GM10847 (cell line): ENCODE measurements around the gene RNF26.

Experiments
- POLR2A ChIP-seq: IDR thresholded peaks from 2 replicates; pipeline ENCODE4 v1.6.1; 2011; ENCODE audit not compliant: insufficient read length; ENCODE audit errors: extremely low read depth

The RNF26 gene

DNA sequence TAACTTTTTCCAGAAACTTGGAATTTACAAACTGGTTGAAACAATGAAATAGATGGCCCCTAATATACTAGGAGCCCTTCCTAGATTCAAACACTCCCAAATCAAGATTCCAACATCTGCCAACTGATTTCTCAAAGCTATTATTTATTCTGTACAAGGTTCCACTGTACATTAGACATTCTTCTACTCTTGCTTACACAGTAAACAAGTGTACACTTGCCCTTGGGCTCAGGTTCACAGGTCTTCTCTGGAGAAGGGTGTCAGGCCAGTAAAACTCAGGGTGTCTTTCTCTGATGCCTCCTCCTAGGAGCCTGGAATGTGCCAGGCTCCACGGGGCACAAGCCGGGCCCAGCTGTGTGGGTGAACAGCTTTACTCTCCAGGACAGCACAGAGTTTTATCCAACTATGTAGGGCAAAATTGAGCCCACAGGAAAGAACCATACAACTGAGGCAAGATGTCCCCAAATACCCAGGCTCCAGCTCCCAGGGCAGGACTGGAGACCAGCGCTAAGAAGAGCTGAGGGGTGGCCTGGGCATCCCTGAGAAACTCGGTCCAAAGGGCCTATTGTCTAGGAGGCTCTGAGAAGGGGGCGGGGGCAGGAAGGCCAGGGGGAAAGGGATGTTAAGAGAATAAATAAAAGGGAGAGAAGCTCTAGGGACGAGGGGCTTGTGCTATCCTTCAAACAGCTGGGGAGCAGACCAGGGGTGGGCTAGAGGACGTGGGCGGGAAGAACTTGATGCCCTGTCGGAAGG is 20.9 kb downstream of the RNF26 start:
- TF ChIP-seq POLR2A = no peak

DNA sequence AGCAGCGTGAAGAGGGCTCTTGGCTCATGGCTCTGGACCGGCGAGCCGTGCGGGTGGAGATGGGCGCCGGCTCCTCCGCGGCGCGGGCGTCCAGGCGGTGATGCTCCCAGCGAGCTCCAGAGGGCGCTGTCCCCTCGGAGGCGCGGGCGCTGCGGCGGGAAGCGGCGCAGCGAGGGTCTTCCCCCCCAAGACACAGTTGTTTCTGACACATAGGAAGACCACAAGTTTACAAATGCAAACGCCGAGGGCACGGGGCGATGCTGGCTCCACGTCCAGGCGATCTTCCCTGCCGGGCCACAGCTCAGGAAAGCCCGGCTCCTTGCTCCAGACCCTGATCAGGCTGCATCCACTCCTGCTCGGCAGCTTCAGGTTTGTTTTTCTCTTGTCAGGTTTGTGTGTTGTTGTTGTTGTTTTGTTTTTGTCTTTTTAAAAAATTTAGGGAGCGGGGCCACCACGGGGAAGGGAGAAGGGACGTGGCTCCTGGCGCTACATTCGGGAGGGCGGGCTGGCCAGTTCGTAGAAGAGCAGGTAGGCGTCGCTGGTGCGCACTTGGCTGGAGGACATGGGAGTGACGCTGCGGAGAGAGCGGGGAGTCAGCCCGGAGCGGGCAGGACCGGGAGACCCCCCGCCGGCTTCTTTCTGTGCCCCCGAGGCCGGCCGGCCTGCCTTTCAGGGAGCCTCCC is 22.2 kb downstream of the RNF26 start:
- no peak for TF ChIP-seq POLR2A

DNA sequence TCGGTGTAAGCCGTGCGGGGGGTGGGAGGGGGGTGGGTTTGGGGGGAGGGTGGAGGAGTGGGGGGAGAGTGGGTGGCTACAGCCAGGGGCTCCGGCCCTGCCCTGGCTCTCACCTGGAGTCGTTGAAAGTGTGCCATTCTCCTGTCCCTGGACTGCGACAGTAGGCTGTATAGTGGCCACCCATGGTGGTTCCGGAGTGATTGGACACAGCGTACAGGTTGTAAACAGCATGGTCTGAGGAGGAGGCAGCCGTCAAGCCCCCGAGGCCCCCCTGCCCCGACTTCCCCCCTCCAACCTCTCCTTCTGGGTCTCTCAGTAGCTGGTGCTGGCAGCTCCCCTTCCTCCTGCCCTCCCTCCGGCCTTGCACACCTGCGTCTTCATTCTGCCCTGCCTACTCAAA is 22.7 kb downstream of the RNF26 start:
- no peak for TF ChIP-seq POLR2A

DNA sequence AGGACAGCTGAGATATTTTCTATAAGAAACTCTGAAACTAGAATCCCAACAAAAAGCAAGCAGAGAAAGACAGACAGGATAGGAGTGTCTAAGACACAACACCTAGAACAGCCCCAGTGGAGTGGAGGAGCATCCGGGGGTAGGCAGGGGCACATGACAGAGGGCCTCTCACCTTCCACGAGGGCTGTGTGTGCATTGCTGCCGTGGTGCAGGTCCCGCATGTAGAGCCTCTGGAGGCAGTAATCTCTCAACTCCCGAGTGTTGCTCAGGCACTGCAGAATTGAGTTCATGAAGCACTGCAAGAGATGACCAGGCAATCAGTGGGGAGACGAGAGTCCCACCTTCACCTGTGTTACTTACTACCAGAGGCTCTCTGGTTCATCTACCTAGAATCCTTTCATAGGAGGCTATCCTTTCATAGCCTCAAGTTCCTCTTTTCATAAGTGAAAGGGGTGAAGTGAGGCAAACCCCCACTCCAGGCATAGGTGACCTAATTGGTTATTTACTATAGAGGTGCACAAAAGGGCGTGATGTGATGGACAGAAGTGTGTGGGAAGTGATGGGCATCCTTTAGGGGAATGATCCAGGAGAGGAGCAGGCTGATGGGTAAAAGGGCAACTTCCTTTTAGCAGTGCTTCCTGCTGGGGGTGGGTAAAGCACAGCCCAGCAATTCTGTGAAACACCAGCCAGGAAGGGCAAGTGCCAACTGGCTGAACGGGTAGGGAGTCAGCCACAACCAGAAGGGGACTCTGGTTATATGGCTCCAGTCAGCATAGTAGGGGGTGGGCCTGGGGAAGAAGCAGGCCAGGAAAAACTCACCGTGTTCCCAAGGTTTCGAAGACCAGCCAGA is 25.3 kb downstream of the RNF26 start:
- TF ChIP-seq POLR2A = no peak

DNA sequence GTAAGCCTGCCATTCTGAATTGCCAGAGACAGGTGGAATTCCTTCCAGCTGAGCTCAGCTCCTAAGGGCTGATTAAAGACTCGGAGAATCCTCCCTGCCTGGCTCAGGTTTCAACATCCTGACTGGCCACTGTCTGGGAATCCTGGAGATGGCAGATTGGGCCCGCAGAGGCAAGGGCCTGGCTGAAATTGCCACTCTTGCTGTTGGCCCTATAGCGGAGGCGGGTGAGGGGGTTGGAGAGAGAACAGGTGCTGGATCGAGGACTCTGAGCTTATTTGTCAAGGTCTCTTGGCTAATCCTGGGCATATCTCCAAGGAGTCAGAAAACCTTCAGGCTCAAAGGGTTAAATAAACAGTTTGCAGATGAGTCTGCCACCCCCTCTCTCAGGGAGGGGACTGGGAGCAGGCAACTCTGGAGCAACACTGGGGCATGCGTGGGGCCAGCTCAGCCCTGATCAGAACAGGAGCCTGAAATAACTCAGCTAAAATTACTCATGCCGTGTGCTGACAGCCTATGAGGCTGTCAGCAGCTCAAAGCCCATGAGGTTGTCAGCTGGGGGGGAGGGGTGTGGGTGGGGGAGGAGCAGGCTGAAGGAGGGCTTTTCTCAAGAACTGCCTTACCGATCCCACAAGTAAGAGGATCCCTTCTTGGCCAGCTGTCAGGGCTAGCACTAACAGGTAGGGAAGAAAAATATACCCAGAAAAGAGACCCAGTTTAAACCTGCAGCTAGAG is 26.9 kb downstream of the RNF26 start:
- no peak for TF ChIP-seq POLR2A

DNA sequence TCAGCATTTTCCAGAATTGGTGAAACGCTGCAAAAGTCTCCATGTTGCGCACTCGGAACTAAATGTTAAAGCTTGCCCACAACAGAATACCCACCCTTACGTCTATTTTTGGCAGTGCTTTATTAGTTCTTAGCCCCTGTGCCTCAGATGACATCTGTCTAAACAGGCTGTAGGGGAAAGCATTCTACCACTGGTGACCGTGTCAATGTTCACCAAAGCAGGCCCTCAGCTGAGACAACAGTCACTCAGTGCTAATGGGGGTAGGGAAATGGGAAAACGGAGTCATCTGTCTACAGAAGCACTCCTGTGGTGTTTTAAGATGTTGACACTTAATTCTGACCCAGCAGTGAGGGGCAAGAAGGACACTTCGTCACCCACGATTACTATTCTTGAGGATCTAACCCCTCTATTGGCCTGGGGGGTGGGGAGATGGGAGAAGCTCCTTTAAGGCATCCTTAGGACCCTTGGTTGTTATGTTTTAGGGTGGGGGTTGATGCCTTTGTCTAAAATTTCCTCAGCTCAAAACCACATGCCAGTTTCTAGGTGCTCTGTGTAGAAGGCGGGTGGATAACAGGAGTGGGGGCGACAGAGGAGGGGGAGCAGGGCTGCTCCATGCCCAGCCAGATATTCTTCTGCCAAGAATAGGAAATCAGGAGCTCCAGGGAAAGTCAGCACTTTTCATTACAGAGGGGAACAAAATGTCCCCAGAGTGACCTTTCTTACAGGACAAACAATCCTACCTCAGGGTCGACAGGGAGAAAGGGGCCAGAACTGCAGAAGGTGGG is 27.8 kb downstream of the RNF26 start:
- no peak for TF ChIP-seq POLR2A

DNA sequence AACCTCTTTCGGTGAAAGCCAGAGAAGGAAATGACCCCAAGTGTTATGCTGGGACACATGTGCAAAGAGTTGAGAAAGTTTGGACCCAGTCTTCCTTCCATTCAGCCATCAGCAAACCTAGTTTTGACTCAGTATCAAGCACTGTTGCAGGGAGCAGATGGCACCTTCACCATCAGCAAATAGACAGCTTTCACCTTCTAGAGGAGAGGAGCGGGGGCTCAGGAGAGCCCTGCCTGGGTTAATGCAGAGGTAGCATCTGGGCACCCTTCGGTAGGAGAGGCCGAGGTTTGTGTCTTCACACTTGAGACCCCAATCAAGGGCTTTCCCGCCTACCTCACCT is 28.4 kb downstream of the RNF26 start:
- no peak for TF ChIP-seq POLR2A

DNA sequence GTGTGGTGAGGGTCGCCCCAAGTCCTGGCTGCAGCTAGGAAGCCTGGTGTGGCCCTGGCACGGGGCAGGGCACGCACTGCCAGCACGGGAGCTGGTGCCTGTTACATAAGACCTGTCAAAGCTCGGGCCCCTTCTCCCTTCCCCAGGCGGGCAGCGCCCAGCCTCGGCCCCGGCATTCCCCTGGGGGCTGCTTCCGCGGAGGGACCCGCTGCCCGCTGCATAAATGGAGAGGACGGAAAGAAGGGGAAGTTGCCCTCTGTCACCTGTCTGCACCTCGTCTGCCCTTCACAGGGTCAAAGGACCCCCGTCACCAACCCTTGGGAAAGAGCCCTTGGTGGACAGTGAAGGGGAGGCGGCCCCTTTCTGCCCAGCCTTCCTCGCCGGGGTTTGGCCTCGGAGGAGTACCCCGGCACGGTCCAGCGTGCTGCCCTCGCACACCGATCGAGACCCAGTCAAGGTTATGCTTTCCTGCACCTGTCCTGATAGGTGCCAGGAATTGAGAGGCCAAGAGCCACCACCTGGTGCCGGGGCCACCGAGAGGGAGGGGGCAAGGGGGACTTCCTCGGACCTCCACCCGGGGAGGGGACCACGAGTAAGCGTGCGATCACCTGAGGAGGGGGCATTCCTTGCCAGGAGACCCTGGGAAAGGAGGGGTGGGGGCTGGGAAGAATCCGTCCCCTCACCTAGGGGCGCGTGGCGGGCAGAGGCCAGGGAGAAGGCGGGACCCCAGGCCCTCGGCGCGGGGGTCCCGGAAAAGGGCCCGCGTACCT is 28.9 kb downstream of the RNF26 start:
- no peak for TF ChIP-seq POLR2A

DNA sequence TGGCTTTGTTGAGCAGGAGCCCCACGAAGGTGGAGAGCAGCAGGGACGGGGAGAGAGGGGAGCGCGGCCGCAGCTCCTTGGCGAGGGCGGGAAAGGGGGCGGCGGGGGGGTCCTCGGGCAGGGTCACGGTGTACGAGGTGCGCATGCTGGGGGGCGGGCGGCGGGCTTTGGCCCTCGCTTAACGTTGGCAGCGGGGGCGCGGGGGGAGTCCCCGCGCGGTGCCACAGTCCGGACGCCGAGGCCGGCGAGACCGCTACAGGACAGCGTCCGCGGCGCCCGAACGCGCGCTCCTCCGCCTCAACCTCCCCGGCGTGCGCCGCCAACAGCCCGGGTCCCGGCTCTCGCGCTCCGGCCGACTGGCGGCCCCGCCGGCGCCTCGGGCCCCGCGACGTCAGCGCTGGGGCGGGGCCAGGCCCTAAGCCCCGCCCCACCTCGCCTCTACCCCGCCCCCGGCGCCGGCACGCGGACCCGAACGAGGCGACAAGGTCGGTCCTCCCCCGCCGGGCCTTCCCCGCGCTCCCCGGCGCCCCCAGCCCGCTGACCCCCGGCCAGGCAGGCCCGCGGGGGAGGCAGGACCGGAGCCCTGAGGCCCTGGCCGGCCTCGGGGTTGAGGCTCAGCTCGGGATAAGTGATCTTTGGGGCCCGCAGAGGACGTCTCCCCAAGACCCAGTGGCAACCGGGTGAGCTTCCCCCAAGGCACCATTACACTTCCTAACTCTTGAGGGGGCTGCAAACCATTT is 29.7 kb downstream of the RNF26 start:
- no peak for TF ChIP-seq POLR2A

DNA sequence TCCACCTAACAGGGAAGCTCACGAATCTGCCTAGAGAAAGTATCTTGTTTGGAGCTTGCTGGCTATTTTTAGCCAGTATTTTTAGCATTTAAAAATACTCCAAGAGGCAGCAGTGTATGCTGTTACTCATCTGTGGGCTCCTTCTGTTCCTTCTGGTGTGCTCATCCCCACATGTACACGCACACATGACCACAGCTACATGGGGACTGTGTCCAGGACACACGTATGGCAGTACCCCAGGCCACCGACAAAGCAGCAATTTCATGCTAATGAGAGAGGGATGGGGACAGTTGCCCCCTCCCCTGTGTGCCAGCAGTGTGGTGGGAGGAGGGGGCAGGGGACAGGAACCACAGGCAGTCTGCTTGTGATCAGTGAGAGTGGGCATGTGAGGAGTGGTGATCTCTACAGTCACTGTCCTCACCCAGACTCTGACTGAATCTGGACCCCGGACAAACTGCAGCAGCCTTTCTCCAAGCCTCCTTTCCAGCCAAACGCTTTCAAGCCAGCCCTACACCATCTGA is 30.8 kb downstream of the RNF26 start:
- no peak for TF ChIP-seq POLR2A

DNA sequence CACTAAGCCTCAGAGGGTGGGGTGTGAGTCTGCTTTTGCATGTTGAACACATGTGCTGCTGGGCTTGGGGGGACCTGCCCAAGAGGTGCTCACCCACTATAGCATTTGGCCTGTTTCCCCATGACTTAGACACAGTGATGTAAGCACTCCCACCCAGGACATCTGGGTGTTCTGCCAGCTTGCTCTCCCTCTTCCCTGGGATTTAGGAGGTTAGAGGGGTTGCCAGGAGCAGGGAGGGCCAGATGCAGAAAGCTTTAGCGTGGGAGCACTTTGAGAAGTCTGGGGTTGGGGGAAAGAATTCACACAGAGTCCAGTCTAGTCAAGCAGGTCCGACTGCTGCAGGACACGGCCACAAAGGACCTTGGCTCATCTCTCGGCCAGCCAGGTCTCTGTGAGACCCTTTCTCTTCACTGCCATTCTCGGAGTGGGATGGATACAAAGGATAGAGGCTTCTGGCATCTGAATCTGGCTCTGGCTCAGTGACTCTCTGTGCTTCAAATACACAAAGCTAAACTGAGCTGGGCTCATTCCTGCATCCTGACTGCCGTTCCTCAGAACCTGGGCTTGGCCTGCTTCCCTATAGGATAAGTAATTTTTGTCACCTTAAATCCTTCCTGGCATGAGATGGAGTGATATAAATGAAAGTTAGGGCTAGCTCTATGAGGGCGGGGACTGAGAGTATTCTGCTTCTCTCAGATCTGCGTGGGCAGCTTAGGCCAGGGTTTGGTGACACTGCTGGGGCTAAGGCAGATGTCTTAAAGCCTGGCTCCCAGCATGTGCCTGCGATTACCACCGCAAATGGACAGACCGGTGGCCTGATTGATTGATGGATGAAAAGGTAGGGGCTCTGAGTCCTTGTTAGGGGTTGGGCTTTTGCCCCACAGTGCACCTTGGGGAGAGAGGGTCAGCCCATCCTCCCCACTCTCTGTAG is 32.6 kb downstream of the RNF26 start:
- TF ChIP-seq POLR2A = no peak

DNA sequence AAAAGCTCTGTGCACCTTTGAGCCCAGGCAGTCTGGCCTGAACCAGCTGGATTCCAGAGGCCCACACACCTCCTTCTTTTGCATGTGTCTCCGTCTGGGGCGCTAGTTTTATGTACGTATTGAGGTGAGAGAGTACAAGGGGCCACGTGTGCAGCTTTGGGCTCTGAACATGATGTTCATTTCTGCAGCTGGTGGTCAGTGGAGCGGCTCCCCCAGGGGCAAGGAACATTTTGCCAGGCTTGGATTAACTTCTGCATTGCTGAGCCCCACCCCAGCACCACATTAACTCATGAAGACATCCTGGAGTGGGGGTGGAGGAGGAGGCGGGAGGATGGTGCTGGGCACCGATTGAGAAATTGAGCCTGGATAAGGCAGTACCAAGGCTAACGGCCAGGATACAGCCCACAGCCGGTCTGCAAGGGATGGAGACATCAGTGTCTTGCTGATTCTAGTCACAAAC is 33.4 kb downstream of the RNF26 start:
- TF ChIP-seq POLR2A = no peak
